Fibroblast of skin of back (primary cell): ENCODE measurements around the gene SH3BP4.
"Not testable (repeated sequence)": the region's sequence is repeated elsewhere in the genome, so short reads cannot be mapped to it uniquely, and the experiment has no call there.

Source experiments
- DNase-seq: peaks from one replicate; pipeline ENCODE4 v3.0.0-alpha.2; 2013

The SH3BP4 gene

GRCh38 chr2:235042576-235043515, 91.0 kb downstream of the SH3BP4 start:
- DNase-seq: no peak

GRCh38 chr2:235043762-235044500, 92.1 kb downstream of the SH3BP4 start:
- DNase-seq: no peak

GRCh38 chr2:235044501-235045271, 92.9 kb downstream of the SH3BP4 start:
- DNase-seq: no peak

- DNase-seq: no peak
Measured at GRCh38 chr2:235045336-235045972, 93.6 kb downstream of the SH3BP4 start.

- DNase-seq: no peak
Measured at GRCh38 chr2:235045973-235046343, 94.1 kb downstream of the SH3BP4 start.

- DNase-seq: no peak
Measured at GRCh38 chr2:235046589-235046988, 94.8 kb downstream of the SH3BP4 start.

- no peak for DNase-seq
Measured at GRCh38 chr2:235047171-235048160, 95.6 kb downstream of the SH3BP4 start.

- DNase-seq: peak; percentile 34
Measured at GRCh38 chr2:235048549-235048948, 96.7 kb downstream of the SH3BP4 start.

- DNase-seq: no peak
Measured at GRCh38 chr2:235049069-235049468, 97.3 kb downstream of the SH3BP4 start.

GRCh38 chr2:235049719-235050118, 97.9 kb downstream of the SH3BP4 start:
- no peak for DNase-seq

- DNase-seq: peak; percentile 99
Measured at GRCh38 chr2:235050980-235051351, 99.1 kb downstream of the SH3BP4 start.

GRCh38 chr2:235051436-235052260, 99.8 kb downstream of the SH3BP4 start:
- DNase-seq: peak; percentile 81

GRCh38 chr2:235052514-235053354, 100.9 kb downstream of the SH3BP4 start:
- no peak for DNase-seq

- no peak for DNase-seq
Measured at GRCh38 chr2:235053651-235054050, 101.8 kb downstream of the SH3BP4 start.

GRCh38 chr2:235054475-235054874, 102.7 kb downstream of the SH3BP4 start:
- DNase-seq: no peak

GRCh38 chr2:235054919-235055318, 103.1 kb downstream of the SH3BP4 start:
- DNase-seq: no peak

- peak; percentile 29 for DNase-seq
Measured at GRCh38 chr2:235055891-235056516, 104.2 kb downstream of the SH3BP4 start.

GRCh38 chr2:235056768-235057167, 105.0 kb downstream of the SH3BP4 start:
- no peak for DNase-seq

- not testable (repeated sequence) for DNase-seq
Measured at GRCh38 chr2:235057616-235058015, 105.8 kb downstream of the SH3BP4 start.
